Measurements from ENCODE around the gene CDC34.

GRCh38 chr19:573519-573825 lies 41.9 kb downstream of the CDC34 start:
- TF ChIP-seq CTCF (IDR thresholded peaks at IDR 0.05; ENCODE audit: insufficient read depth, low read length) = no peak
- TF ChIP-seq REST (IDR thresholded peaks at IDR 0.05; ENCODE audit: insufficient replicate concordance, low read depth) = no peak
- no peak for TF ChIP-seq POLR2AphosphoS5 (IDR thresholded peaks at IDR 0.05; ENCODE audit: low read depth)
- TF ChIP-seq SPI1 (IDR thresholded peaks at IDR 0.05; ENCODE audit: borderline replicate concordance, low read depth) = no peak
- TF ChIP-seq GABPA (IDR thresholded peaks at IDR 0.05; ENCODE audit: low read depth) = no peak
